ENCODE measurements around the gene BCL11B. TPM values are rescaled to one million over a fixed set of nuclear protein-coding genes. Genes with fewer than 3 reads are reported as not detected.

BCL11B gene
- total RNA-seq, 1 donor from 2014 or later = 1.3 TPM

GRCh38 chr14:99247772-99248171 is 24.2 kb downstream of the BCL11B start:
- Histone ChIP-seq H3K4me1 (peaks cover 5% of the 10 kb centered on the region), H3K9ac (no peak overlapping the region), H3K79me2 (ENCODE audit: low read depth) (no peaks in the 10 kb centered on the region), H3K36me3 (no peaks in the 10 kb centered on the region), H3K4me3 (no peak overlapping the region), H3K4me2 (no peak overlapping the region), H3F3A (ENCODE audit: low read depth) (peaks cover 26% of the 10 kb centered on the region), H4K20me1 (ENCODE audit: low read depth) (no peaks in the 10 kb centered on the region), H3K27ac (no peak overlapping the region), H2AFZ (replicated peaks) (no peak overlapping the region), H3K9me3 (ENCODE audit: low read depth) (no peaks in the 10 kb centered on the region), H3K27me3 (peaks cover 68% of the 10 kb centered on the region)
- Mint-ChIP-seq H3K4me1 (peaks cover 33% of the 10 kb centered on the region), H3K4me3 (peak overlapping the region; percentile 84), H3K27ac (no peak overlapping the region), H3K27me3 (ENCODE audit: insufficient read depth, low read depth) (peaks cover 52% of the 10 kb centered on the region), H3K9me3 (no peaks in the 10 kb centered on the region), H3K36me3 (no peaks in the 10 kb centered on the region)
- no peak for DNase-seq (ENCODE audit: low spot score)
- no peak for TF ChIP-seq EZH2 (IDR thresholded peaks at IDR 0.05)
- TF ChIP-seq CTCF (IDR thresholded peaks at IDR 0.05) = no peak
- no peak for TF ChIP-seq EZH2phosphoT487 (IDR thresholded peaks at IDR 0.05)

GRCh38 chr14:99247101-99247729 is 24.8 kb downstream of the BCL11B start:
- H3K9ac ChIP-seq = no peak overlapping the region
- H3K36me3 ChIP-seq = no peaks in the 10 kb centered on the region
- H3K4me3 ChIP-seq = peak overlapping the region; percentile 52
- no peak for DNase-seq (ENCODE audit: low spot score)
- H3K4me2 ChIP-seq = peak overlapping the region; percentile 91
- no peak for TF ChIP-seq CTCF (IDR thresholded peaks at IDR 0.05)
- no peak for TF ChIP-seq EZH2phosphoT487 (IDR thresholded peaks at IDR 0.05)
- Mint-ChIP-seq H3K36me3 (no peaks in the 10 kb centered on the region), H3K27ac (no peak overlapping the region), H3K4me3 (peak overlapping the region; percentile 84), H3K4me1 (peaks cover 36% of the 10 kb centered on the region), H3K9me3 (no peaks in the 10 kb centered on the region), H3K27me3 (ENCODE audit: insufficient read depth, low read depth) (peaks cover 56% of the 10 kb centered on the region)
- no peak overlapping the region for H3K27ac ChIP-seq
- H4K20me1 ChIP-seq (ENCODE audit: low read depth) = no peaks in the 10 kb centered on the region
- peaks cover 26% of the 10 kb centered on the region for H3F3A ChIP-seq (ENCODE audit: low read depth)
- no peaks in the 10 kb centered on the region for H3K79me2 ChIP-seq (ENCODE audit: low read depth)
- H2AFZ ChIP-seq (replicated peaks) = no peak overlapping the region
- H3K4me1 ChIP-seq = peaks cover 5% of the 10 kb centered on the region
- no peaks in the 10 kb centered on the region for H3K9me3 ChIP-seq (ENCODE audit: low read depth)
- H3K27me3 ChIP-seq = peaks cover 74% of the 10 kb centered on the region

DNA sequence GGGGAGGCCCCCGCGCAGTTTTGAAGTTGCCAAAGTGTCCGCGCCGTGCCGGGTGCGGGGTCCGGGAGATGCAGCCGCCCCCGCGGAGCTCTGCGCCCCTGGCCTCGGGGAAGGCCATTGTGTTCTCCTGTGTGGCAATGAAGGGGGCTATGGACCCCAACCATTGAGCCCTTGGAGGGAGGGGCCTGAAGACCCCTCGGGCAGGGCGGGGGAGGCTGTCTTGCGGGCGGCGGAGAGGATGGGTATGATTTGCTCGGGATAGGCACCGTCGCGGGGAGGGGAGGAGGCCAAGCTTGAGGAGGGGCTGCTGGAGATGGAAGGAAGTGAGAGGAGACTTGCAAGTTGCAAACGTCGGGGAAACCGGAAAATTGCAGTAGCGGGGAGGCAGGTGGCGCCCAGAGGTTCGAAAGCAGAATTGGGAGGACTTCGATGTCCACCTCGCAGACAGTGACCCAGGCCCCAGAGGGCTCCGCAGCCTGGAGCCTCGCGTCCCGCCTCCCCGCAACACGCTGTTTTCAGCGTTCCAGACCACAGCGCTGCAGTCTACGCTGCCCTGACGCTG is 25.4 kb downstream of the BCL11B start:
- H3K79me2 ChIP-seq (ENCODE audit: low read depth) = no peaks in the 10 kb centered on the region
- H3K4me3 ChIP-seq = peak overlapping the region; percentile 52
- Mint-ChIP-seq H3K36me3 (no peaks in the 10 kb centered on the region), H3K27me3 (ENCODE audit: insufficient read depth, low read depth) (peaks cover 59% of the 10 kb centered on the region), H3K27ac (no peak overlapping the region), H3K4me3 (peak overlapping the region; percentile 84), H3K9me3 (no peaks in the 10 kb centered on the region), H3K4me1 (peaks cover 41% of the 10 kb centered on the region)
- H3K36me3 ChIP-seq = no peaks in the 10 kb centered on the region
- no peak for TF ChIP-seq CTCF (IDR thresholded peaks at IDR 0.05)
- TF ChIP-seq EZH2phosphoT487 (IDR thresholded peaks at IDR 0.05) = peak; percentile 30
- TF ChIP-seq EZH2 (IDR thresholded peaks at IDR 0.05) = peak; percentile 63
- no peaks in the 10 kb centered on the region for H4K20me1 ChIP-seq (ENCODE audit: low read depth)
- peaks cover 26% of the 10 kb centered on the region for H3F3A ChIP-seq (ENCODE audit: low read depth)
- H3K4me2 ChIP-seq = peak overlapping the region; percentile 91
- peaks cover 5% of the 10 kb centered on the region for H3K4me1 ChIP-seq
- no peaks in the 10 kb centered on the region for H3K9me3 ChIP-seq (ENCODE audit: low read depth)
- H3K27ac ChIP-seq = no peak overlapping the region
- H3K27me3 ChIP-seq = peaks cover 80% of the 10 kb centered on the region
- DNase-seq (ENCODE audit: low spot score) = peak; percentile 51
- H3K9ac ChIP-seq = no peak overlapping the region
- H2AFZ ChIP-seq (replicated peaks) = peak overlapping the region; percentile 78

Measured in neural progenitor cell (in vitro differentiated cells).